ENCODE data around the gene SUMF1. TPM values are rescaled to one million over a fixed set of nuclear protein-coding genes. Genes with fewer than 3 reads are reported as not detected.
A peak's percentile ranks its signal among the peaks of the same experiment; 100 is the strongest.

Gene SUMF1
- total and polyA plus RNA-seq, 2 of the 13 experiments (the other 11 are each of a cell fraction or from before 2014, with no cell fraction given) = 18.5 to 28.9 TPM

- TF ChIP-seq MNT (IDR thresholded peaks at IDR 0.05) (peak; percentile 69), NFYB (CRISPR knock-in tag; IDR thresholded peaks at IDR 0.05) (peak; percentile 45; the same call in 1 of the 2 replicates), ARNTL (CRISPR knock-in tag; IDR thresholded peaks at IDR 0.05) (peak; percentile 49; the same call in 1 of the 2 replicates), ZNF460 (CRISPR knock-in tag; IDR thresholded peaks at IDR 0.05; ENCODE audit: borderline replicate concordance) (no peak), ZNF790 (CRISPR knock-in tag; IDR thresholded peaks at IDR 0.05; ENCODE audit: borderline replicate concordance) (no peak), PRPF4 (IDR thresholded peaks at IDR 0.05; ENCODE audit: low read depth, low read length, poor library complexity, severe bottlenecking) (no peak), MYNN (CRISPR knock-in tag; IDR thresholded peaks at IDR 0.05; ENCODE audit: low read depth) (peak; percentile 68; the same call in 1 of the 2 replicates), MAX (IDR thresholded peaks at IDR 0.05) (peak; percentile 50; the same call in 1 of the 2 replicates), ZNF160 (CRISPR knock-in tag; IDR thresholded peaks at IDR 0.05) (no peak), HMG20A (CRISPR knock-in tag; IDR thresholded peaks at IDR 0.05; ENCODE audit: borderline replicate concordance) (peak; percentile 58; the same call in 1 of the 2 replicates), YEATS2 (CRISPR knock-in tag; IDR thresholded peaks at IDR 0.05; ENCODE audit: borderline replicate concordance) (no peak; the same call in 1 of the 2 replicates), HNF4A (CRISPR knock-in tag; IDR thresholded peaks at IDR 0.05) (0 out of 2 replicates have a peak, but pooled peaks have one; percentile 4), RBM39 (IDR thresholded peaks at IDR 0.05; ENCODE audit: low read depth, low read length, poor library complexity, severe bottlenecking) (no peak), MIER3 (CRISPR knock-in tag; IDR thresholded peaks at IDR 0.05; ENCODE audit: borderline replicate concordance) (0 out of 2 replicates have a peak, but pooled peaks have one; percentile 20), RNF2 (conservative IDR thresholded peaks at IDR 0.05; ENCODE audit: low read depth) (no peak), FOSL1 (CRISPR knock-in tag; IDR thresholded peaks at IDR 0.05; ENCODE audit: borderline replicate concordance) (peak; percentile 71; the same call in 1 of the 2 replicates), ZNF256 (CRISPR knock-in tag; conservative IDR thresholded peaks at IDR 0.05) (no peak), ZNF589 (CRISPR knock-in tag; conservative IDR thresholded peaks at IDR 0.05) (no peak), ZBTB46 (CRISPR knock-in tag; IDR thresholded peaks at IDR 0.05; ENCODE audit: borderline replicate concordance) (no peak), CREB1 (IDR thresholded peaks at IDR 0.05) (no peak), CREB1 (CRISPR knock-in tag; IDR thresholded peaks at IDR 0.05) (peak; percentile 61)
Observed at GRCh38 chr3:4426782-4427344, 40.2 kb downstream of the SUMF1 start (continued).
